VCaP (cell line): Measurements from ENCODE around the gene SMIM5.

Source experiments
- H3K27ac ChIP-seq: fragments of 450-650 bp; 2 replicates; pipeline ENCODE4 v1.5.1; 2017
- CTCF ChIP-seq: fragments of 450-650 bp; conservative IDR thresholded peaks from 2 replicates; pipeline ENCODE4 v1.5.1; 2017; ENCODE audit warnings: mild to moderate bottlenecking, moderate library complexity

Gene SMIM5

GRCh38 chr17:75685499-75685898, 52.3 kb downstream of the SMIM5 start:
- TF ChIP-seq CTCF, result no peak
- H3K27ac ChIP-seq, result no peak overlapping the region

GRCh38 chr17:75688209-75688825, 55.1 kb downstream of the SMIM5 start:
- no peak for TF ChIP-seq CTCF
- H3K27ac ChIP-seq, result no peak overlapping the region

- TF ChIP-seq CTCF, result no peak
- no peak overlapping the region for H3K27ac ChIP-seq
Observed at GRCh38 chr17:75689441-75689873, 56.2 kb downstream of the SMIM5 start.
